Panc1 (cell line): ENCODE data around the gene ACOXL.

Experiments used
- POLR2AphosphoS5 ChIP-seq: IDR thresholded peaks from 2 replicates; pipeline ENCODE4 v1.6.1; 2012; ENCODE audit warnings: mild to moderate bottlenecking, low read depth, low read length, moderate library complexity
- SIN3A ChIP-seq: IDR thresholded peaks from 2 replicates; pipeline ENCODE4 v1.6.1; 2012; ENCODE audit warnings: low read depth, mild to moderate bottlenecking, low read length, moderate library complexity, borderline replicate concordance; ENCODE audit not compliant: insufficient read depth
- TCF7L2 ChIP-seq: IDR thresholded peaks from 2 replicates; pipeline ENCODE4 v1.6.1; 2011; ENCODE audit warnings: mild to moderate bottlenecking, low read depth, low read length, inconsistent platforms
- TF ChIP-seq, protein P1 (sequence below): fragments of 450-650 bp; IDR thresholded peaks from 2 replicates; pipeline ENCODE4 v1.5.1; 2017; ENCODE audit warnings: mild to moderate bottlenecking
- TF ChIP-seq, protein P2 (sequence below), 2 experiments: IDR thresholded peaks; 2 replicates each; pipeline ENCODE4 v1.6.1; 2011 to 2012; ENCODE audit warnings: low read depth in 2 of 2, control low read depth in 1 of 2, low read length in 1 of 2, mild to moderate bottlenecking in 1 of 2, moderate library complexity in 1 of 2; ENCODE audit not compliant: insufficient read depth in 1 of 2

DNA sequence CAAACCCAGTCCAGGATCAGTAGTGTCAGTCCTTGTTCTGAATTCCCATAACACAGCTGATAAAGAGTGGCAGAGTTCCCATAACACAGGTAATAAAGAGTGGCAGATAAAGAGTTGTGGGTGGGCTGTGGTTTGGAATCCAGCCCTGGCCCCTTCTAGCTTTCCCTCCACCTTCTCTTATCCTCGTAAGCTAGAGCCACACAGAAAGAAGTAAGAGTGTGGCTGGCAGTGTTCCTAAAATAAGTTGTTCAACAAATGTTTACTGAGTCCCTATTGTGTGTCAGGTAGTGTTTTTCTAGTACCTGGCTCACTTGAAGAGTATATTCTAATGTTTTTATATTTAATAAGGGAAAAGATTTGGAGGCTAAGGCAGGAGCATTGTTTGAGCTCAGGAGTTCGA lies 323.4 kb downstream of the ACOXL start:
- TF ChIP-seq, protein P1, sequence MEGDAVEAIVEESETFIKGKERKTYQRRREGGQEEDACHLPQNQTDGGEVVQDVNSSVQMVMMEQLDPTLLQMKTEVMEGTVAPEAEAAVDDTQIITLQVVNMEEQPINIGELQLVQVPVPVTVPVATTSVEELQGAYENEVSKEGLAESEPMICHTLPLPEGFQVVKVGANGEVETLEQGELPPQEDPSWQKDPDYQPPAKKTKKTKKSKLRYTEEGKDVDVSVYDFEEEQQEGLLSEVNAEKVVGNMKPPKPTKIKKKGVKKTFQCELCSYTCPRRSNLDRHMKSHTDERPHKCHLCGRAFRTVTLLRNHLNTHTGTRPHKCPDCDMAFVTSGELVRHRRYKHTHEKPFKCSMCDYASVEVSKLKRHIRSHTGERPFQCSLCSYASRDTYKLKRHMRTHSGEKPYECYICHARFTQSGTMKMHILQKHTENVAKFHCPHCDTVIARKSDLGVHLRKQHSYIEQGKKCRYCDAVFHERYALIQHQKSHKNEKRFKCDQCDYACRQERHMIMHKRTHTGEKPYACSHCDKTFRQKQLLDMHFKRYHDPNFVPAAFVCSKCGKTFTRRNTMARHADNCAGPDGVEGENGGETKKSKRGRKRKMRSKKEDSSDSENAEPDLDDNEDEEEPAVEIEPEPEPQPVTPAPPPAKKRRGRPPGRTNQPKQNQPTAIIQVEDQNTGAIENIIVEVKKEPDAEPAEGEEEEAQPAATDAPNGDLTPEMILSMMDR, result no peak
- no peak for TF ChIP-seq POLR2AphosphoS5
- TF ChIP-seq, protein P2, sequence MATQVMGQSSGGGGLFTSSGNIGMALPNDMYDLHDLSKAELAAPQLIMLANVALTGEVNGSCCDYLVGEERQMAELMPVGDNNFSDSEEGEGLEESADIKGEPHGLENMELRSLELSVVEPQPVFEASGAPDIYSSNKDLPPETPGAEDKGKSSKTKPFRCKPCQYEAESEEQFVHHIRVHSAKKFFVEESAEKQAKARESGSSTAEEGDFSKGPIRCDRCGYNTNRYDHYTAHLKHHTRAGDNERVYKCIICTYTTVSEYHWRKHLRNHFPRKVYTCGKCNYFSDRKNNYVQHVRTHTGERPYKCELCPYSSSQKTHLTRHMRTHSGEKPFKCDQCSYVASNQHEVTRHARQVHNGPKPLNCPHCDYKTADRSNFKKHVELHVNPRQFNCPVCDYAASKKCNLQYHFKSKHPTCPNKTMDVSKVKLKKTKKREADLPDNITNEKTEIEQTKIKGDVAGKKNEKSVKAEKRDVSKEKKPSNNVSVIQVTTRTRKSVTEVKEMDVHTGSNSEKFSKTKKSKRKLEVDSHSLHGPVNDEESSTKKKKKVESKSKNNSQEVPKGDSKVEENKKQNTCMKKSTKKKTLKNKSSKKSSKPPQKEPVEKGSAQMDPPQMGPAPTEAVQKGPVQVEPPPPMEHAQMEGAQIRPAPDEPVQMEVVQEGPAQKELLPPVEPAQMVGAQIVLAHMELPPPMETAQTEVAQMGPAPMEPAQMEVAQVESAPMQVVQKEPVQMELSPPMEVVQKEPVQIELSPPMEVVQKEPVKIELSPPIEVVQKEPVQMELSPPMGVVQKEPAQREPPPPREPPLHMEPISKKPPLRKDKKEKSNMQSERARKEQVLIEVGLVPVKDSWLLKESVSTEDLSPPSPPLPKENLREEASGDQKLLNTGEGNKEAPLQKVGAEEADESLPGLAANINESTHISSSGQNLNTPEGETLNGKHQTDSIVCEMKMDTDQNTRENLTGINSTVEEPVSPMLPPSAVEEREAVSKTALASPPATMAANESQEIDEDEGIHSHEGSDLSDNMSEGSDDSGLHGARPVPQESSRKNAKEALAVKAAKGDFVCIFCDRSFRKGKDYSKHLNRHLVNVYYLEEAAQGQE (IDR thresholded peaks at IDR 0.05; ENCODE audit: insufficient read depth in 1 of 2, low read depth in 2 of 2, low read length in 1 of 2), result no peak
- TF ChIP-seq TCF7L2, result no peak
- TF ChIP-seq SIN3A, result no peak
